Measurements from ENCODE around the gene RBM38. TPM values are rescaled to one million over a fixed set of nuclear protein-coding genes. Genes with fewer than 3 reads are reported as not detected.
A peak's percentile ranks its signal among the peaks of the same experiment; 100 is the strongest.

RBM38 gene
- total and polyA plus RNA-seq, 9 of the 15 experiments (the other 6 are each of a cell fraction or from before 2014, with no cell fraction given): 0.28 to 82.4 (median 33.2) TPM

GRCh38 chr20:57389695-57390603 is 1.2 kb upstream of the RBM38 start (continued):
- TF ChIP-seq, protein P1, sequence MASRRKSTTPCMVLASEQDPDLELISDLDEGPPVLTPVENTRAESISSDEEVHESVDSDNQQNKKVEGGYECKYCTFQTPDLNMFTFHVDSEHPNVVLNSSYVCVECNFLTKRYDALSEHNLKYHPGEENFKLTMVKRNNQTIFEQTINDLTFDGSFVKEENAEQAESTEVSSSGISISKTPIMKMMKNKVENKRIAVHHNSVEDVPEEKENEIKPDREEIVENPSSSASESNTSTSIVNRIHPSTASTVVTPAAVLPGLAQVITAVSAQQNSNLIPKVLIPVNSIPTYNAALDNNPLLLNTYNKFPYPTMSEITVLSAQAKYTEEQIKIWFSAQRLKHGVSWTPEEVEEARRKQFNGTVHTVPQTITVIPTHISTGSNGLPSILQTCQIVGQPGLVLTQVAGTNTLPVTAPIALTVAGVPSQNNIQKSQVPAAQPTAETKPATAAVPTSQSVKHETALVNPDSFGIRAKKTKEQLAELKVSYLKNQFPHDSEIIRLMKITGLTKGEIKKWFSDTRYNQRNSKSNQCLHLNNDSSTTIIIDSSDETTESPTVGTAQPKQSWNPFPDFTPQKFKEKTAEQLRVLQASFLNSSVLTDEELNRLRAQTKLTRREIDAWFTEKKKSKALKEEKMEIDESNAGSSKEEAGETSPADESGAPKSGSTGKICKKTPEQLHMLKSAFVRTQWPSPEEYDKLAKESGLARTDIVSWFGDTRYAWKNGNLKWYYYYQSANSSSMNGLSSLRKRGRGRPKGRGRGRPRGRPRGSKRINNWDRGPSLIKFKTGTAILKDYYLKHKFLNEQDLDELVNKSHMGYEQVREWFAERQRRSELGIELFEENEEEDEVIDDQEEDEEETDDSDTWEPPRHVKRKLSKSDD (conservative IDR thresholded peaks at IDR 0.05; ENCODE audit: low read length): no peak
- TF ChIP-seq SRSF7 (optimal IDR thresholded peaks at IDR 0.05; ENCODE audit: low read depth, low read length): no peak
- no peak for TF ChIP-seq C11orf30 (IDR thresholded peaks at IDR 0.05; ENCODE audit: low read depth)
- no peak for TF ChIP-seq ARHGAP35 (IDR thresholded peaks at IDR 0.05; ENCODE audit: partially characterized antibody)
- TF ChIP-seq CBX5 (IDR thresholded peaks at IDR 0.05; ENCODE audit: borderline replicate concordance, low read depth): no peak
- no peak for TF ChIP-seq ZNF408 (CRISPR knock-in tag; IDR thresholded peaks at IDR 0.05; ENCODE audit: low read depth)
- TF ChIP-seq ZNF444 (CRISPR knock-in tag; IDR thresholded peaks at IDR 0.05): 0 out of 2 replicates have a peak, but pooled peaks have one; percentile 40
- TF ChIP-seq CHD2 (IDR thresholded peaks at IDR 0.05; ENCODE audit: low read depth, low read length): peak; percentile 52; the same call in 1 of the 2 replicates
- TF ChIP-seq NR3C1 (CRISPR knock-in tag; IDR thresholded peaks at IDR 0.05): no peak
- no peak for TF ChIP-seq ESRRB (CRISPR knock-in tag; IDR thresholded peaks at IDR 0.05; ENCODE audit: borderline replicate concordance)
- no peak for TF ChIP-seq PRPF4 (IDR thresholded peaks at IDR 0.05; ENCODE audit: insufficient read depth, low read depth, low read length, poor library complexity, severe bottlenecking)
- TF ChIP-seq ZNF449 (CRISPR knock-in tag; IDR thresholded peaks at IDR 0.05): no peak
- TF ChIP-seq ZNF282 (CRISPR knock-in tag; IDR thresholded peaks at IDR 0.05): no peak
- no peak for TF ChIP-seq HDAC3 (IDR thresholded peaks at IDR 0.05; ENCODE audit: borderline replicate concordance, partially characterized antibody)
- no peak for TF ChIP-seq JUNB (CRISPR knock-in tag; conservative IDR thresholded peaks at IDR 0.05)
- TF ChIP-seq, protein P2, sequence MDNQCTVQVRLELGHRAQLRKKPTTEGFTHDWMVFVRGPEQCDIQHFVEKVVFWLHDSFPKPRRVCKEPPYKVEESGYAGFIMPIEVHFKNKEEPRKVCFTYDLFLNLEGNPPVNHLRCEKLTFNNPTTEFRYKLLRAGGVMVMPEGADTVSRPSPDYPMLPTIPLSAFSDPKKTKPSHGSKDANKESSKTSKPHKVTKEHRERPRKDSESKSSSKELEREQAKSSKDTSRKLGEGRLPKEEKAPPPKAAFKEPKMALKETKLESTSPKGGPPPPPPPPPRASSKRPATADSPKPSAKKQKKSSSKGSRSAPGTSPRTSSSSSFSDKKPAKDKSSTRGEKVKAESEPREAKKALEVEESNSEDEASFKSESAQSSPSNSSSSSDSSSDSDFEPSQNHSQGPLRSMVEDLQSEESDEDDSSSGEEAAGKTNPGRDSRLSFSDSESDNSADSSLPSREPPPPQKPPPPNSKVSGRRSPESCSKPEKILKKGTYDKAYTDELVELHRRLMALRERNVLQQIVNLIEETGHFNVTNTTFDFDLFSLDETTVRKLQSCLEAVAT (IDR thresholded peaks at IDR 0.05): 0 out of 4 replicates have a peak, but pooled peaks have one; percentile 12 to 62
- TF ChIP-seq ZNF143 (CRISPR knock-in tag; IDR thresholded peaks at IDR 0.05): no peak; the same call in 1 of the 2 replicates
- TF ChIP-seq MEIS2 (IDR thresholded peaks at IDR 0.05; ENCODE audit: partially characterized antibody): no peak
- TF ChIP-seq ARID1B (IDR thresholded peaks at IDR 0.05): peak; percentile 24; the same call in 1 of the 2 replicates
- TF ChIP-seq ZEB2 (IDR thresholded peaks at IDR 0.05): no peak
- TF ChIP-seq ZNF586 (CRISPR knock-in tag; conservative IDR thresholded peaks at IDR 0.05): no peak
